Measurements from ENCODE around the gene MAP2K5.

The MAP2K5 gene

GRCh38 chr15:67732164-67732563, 189.7 kb downstream of the MAP2K5 start:
- TF ChIP-seq RARB (CRISPR knock-in tag; IDR thresholded peaks at IDR 0.05) (no peak), ISL1 (CRISPR knock-in tag; IDR thresholded peaks at IDR 0.05) (peak; percentile 80)
- no peak for ATAC-seq

- ATAC-seq, result no peak
- no peak for TF ChIP-seq SNAI2 (CRISPR knock-in tag; IDR thresholded peaks at IDR 0.05)
- no peak for TF ChIP-seq GLIS3 (CRISPR knock-in tag; IDR thresholded peaks at IDR 0.05)
- no peak for TF ChIP-seq ESRRG (CRISPR knock-in tag; IDR thresholded peaks at IDR 0.05)
- no peak for TF ChIP-seq ZFP30 (CRISPR knock-in tag; IDR thresholded peaks at IDR 0.05)
- TF ChIP-seq CREB5 (CRISPR knock-in tag; IDR thresholded peaks at IDR 0.05; ENCODE audit: low read depth), result no peak
- no peak for TF ChIP-seq RARB (CRISPR knock-in tag; IDR thresholded peaks at IDR 0.05)
- TF ChIP-seq TOX (CRISPR knock-in tag; IDR thresholded peaks at IDR 0.05; ENCODE audit: borderline replicate concordance), result no peak
Measured at GRCh38 chr15:67732671-67733374, 190.3 kb downstream of the MAP2K5 start.

DNA sequence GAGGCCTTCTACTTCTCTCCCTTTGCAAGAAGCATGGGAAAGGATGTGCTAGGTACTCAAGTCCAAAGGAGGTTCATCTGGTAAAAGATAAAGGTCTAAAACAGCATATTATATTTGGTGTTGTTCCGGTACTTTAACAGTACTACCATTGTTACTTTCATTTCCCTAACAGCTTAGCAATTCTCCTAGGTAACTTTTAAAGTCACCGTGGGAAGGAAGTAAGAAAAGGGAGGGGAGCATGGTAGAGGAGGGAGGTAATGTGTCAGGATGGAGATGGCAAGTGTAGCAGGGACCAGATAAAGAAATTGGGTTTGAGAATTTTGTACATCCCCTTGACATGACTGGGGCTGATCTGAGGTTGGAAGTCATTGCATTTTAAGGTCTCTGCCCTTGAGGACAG, 193.4 kb downstream of the MAP2K5 start:
- TF ChIP-seq, protein P1, sequence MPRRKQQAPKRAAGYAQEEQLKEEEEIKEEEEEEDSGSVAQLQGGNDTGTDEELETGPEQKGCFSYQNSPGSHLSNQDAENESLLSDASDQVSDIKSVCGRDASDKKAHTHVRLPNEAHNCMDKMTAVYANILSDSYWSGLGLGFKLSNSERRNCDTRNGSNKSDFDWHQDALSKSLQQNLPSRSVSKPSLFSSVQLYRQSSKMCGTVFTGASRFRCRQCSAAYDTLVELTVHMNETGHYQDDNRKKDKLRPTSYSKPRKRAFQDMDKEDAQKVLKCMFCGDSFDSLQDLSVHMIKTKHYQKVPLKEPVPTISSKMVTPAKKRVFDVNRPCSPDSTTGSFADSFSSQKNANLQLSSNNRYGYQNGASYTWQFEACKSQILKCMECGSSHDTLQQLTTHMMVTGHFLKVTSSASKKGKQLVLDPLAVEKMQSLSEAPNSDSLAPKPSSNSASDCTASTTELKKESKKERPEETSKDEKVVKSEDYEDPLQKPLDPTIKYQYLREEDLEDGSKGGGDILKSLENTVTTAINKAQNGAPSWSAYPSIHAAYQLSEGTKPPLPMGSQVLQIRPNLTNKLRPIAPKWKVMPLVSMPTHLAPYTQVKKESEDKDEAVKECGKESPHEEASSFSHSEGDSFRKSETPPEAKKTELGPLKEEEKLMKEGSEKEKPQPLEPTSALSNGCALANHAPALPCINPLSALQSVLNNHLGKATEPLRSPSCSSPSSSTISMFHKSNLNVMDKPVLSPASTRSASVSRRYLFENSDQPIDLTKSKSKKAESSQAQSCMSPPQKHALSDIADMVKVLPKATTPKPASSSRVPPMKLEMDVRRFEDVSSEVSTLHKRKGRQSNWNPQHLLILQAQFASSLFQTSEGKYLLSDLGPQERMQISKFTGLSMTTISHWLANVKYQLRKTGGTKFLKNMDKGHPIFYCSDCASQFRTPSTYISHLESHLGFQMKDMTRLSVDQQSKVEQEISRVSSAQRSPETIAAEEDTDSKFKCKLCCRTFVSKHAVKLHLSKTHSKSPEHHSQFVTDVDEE (CRISPR knock-in tag; IDR thresholded peaks at IDR 0.05), result no peak
- no peak for TF ChIP-seq POU6F1 (CRISPR knock-in tag; IDR thresholded peaks at IDR 0.05; ENCODE audit: borderline replicate concordance, low read depth)
- no peak for TF ChIP-seq OSR1 (CRISPR knock-in tag; IDR thresholded peaks at IDR 0.05)
- no peak for TF ChIP-seq CSDC2 (CRISPR knock-in tag; IDR thresholded peaks at IDR 0.05)
- TF ChIP-seq PPARA (CRISPR knock-in tag; IDR thresholded peaks at IDR 0.05; ENCODE audit: borderline replicate concordance), result no peak
- TF ChIP-seq ZNF565 (CRISPR knock-in tag; conservative IDR thresholded peaks at IDR 0.05; ENCODE audit: low read depth), result no peak
- TF ChIP-seq GLIS3 (CRISPR knock-in tag; IDR thresholded peaks at IDR 0.05), result no peak
- no peak for TF ChIP-seq BACH2 (CRISPR knock-in tag; IDR thresholded peaks at IDR 0.05; ENCODE audit: borderline replicate concordance)
- no peak for TF ChIP-seq ZFP3 (CRISPR knock-in tag; IDR thresholded peaks at IDR 0.05)
- no peak for ATAC-seq

- no peak for ATAC-seq
- TF ChIP-seq, protein P1 (CRISPR knock-in tag; IDR thresholded peaks at IDR 0.05), result no peak
- no peak for TF ChIP-seq ZNF565 (CRISPR knock-in tag; conservative IDR thresholded peaks at IDR 0.05; ENCODE audit: low read depth)
- no peak for TF ChIP-seq ISL1 (CRISPR knock-in tag; IDR thresholded peaks at IDR 0.05)
- no peak for TF ChIP-seq PPARA (CRISPR knock-in tag; IDR thresholded peaks at IDR 0.05; ENCODE audit: borderline replicate concordance)
- TF ChIP-seq OSR1 (CRISPR knock-in tag; IDR thresholded peaks at IDR 0.05), result no peak
- no peak for TF ChIP-seq CSDC2 (CRISPR knock-in tag; IDR thresholded peaks at IDR 0.05)
- no peak for TF ChIP-seq ZFP3 (CRISPR knock-in tag; IDR thresholded peaks at IDR 0.05)
- TF ChIP-seq RARB (CRISPR knock-in tag; IDR thresholded peaks at IDR 0.05), result no peak
- TF ChIP-seq ARNTL (CRISPR knock-in tag; IDR thresholded peaks at IDR 0.05; ENCODE audit: borderline replicate concordance, low read depth), result no peak
- no peak for TF ChIP-seq CSRNP3 (CRISPR knock-in tag; IDR thresholded peaks at IDR 0.05)
- TF ChIP-seq TOX (CRISPR knock-in tag; IDR thresholded peaks at IDR 0.05; ENCODE audit: borderline replicate concordance), result no peak
Measured at GRCh38 chr15:67736810-67737209, 194.3 kb downstream of the MAP2K5 start.
